Esophagus (tissue), 2 donors: ENCODE results near the gene NLGN1. TPM values are rescaled to one million over a fixed set of nuclear protein-coding genes. Genes with fewer than 3 reads are reported as not detected.

Experiments
- H3K27ac ChIP-seq, 2 donors: one replicate each; pipeline ENCODE4 v1.5.1; 2013; ENCODE audit warnings: low read depth in 2 of 2, mild to moderate bottlenecking in 2 of 2, inconsistent platforms in 1 of 2, low read length in 1 of 2, moderate library complexity in 1 of 2
- H3K27me3 ChIP-seq, 2 donors: one replicate each; pipeline ENCODE4 v1.6.1; 2013; ENCODE audit warnings: low read length in 2 of 2, control low read depth in 1 of 2, mild to moderate bottlenecking in 1 of 2; ENCODE audit not compliant: insufficient read depth in 2 of 2, control insufficient read depth in 1 of 2
- H3K36me3 ChIP-seq, 2 donors: one replicate each; pipeline ENCODE4 v1.6.1; 2013; ENCODE audit warnings: low read length in 1 of 2; ENCODE audit not compliant: control insufficient read depth in 2 of 2, insufficient read depth in 2 of 2
- H3K4me1 ChIP-seq, 2 donors: one replicate each; pipeline ENCODE4 v1.6.1; 2013; ENCODE audit warnings: low read length in 1 of 2; ENCODE audit not compliant: control insufficient read depth in 2 of 2, insufficient read depth in 2 of 2
- H3K4me3 ChIP-seq, 2 donors: one replicate each; pipeline ENCODE4 v1.5.1; 2013; ENCODE audit warnings: low read length in 2 of 2, mild to moderate bottlenecking in 2 of 2, low read depth in 1 of 2, moderate library complexity in 1 of 2
- H3K9me3 ChIP-seq, 2 donors: one replicate each; pipeline ENCODE4 v1.6.1; 2013; ENCODE audit warnings: mild to moderate bottlenecking in 2 of 2, low read depth in 1 of 2, low read length in 1 of 2, moderate library complexity in 1 of 2; ENCODE audit not compliant: control insufficient read depth in 2 of 2, insufficient read depth in 1 of 2
- WGBS, 2 donors: extraction: QIAGEN DNeasy Blood & Tissue Kit; methylation state at CpG; one replicate each; pipeline ENCODE4 v1.1.7; 2013; 5-methylcytosine and 5-hydroxymethylcytosine counted together
- polyA plus RNA-seq, 2 donors: library from polyadenylated mRNA; stranded (reverse); fragments of 200-250 nt; gene quantifications; one replicate each; pipeline ENCODE4 v1.2.3, GENCODE V29; 2013
- donor health status: healthy with polysubstance abuse.
- donor health status: Bipolar disorder and iron deficiency.

NLGN1 gene
- polyA plus RNA-seq, 2 donors = 0.26 to 0.46 TPM

DNA sequence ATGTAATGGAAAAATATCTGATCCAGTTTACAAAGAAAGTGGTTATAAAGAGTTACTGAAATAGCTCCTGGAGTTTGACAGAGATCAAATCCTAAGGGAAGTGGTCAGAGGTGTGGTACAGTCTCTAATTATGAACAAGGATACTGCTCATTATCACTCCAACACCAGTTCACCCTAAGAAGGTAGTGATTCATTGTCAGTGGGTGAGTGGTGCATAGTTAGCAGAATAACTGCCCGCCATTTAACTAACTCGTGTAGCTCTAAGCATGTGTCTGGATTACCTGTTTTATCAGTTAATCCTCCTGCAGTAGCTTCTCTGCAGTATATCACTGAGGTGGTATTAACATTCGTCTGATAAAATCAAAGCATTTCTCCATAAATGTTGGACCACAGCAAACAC, 700.1 kb downstream of the NLGN1 start:
- Histone ChIP-seq H3K4me3 (no peak overlapping the region), H3K27me3 (no peaks in the 10 kb centered on the region), H3K4me1 (no peaks in the 10 kb centered on the region), H3K27ac (no peak overlapping the region), H3K36me3 (no peaks in the 10 kb centered on the region), H3K9me3 (no peaks in the 10 kb centered on the region)
- WGBS, 2 donors = 81 to 90% methylated on average over 3 of the region's 3 CpGs

DNA sequence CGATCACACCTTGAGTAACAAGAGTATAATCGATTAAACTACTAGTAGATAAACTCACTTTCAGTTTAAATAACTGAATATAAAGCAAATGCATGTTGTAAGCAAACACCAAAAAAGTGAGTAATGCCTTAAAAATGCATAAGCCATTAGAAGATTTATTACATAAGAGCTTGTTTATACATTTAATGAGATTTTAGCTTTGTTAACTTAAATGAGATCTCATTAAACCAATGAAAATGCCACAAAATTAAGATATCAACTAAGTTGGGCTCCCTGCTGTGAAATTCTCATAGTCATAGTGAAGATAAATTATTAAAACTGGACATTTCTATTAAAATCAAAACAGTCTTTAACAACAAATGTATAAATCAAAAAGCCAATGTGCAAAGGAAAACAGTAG, 701.2 kb downstream of the NLGN1 start:
- no peaks in the 10 kb centered on the region for H3K9me3 ChIP-seq
- H3K27me3 ChIP-seq = no peaks in the 10 kb centered on the region
- 88 to 90% methylated on average over 2 of the region's 2 CpGs for WGBS, 2 donors
- no peak overlapping the region for H3K4me3 ChIP-seq
- H3K4me1 ChIP-seq = no peaks in the 10 kb centered on the region
- no peaks in the 10 kb centered on the region for H3K36me3 ChIP-seq
- H3K27ac ChIP-seq = no peak overlapping the region

DNA sequence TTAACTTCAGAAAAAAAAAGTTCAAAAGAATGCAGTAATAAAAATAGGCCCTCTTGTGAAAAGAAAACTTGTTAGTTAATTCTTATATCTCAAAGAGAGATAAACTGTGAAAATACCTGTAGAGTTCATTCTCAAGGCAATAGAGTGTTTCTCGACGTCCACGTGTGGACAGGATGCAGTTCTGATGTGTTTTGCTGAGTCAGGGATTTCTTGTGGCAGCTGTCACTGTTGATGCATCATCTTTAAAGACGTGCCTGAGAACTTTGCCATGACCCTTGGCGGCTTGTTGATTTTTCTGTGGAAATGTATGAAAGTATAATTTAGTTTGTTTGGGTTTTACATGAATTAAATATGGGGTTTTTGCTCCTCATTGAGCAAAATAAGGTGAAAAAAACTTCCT, 702.2 kb downstream of the NLGN1 start:
- no peak overlapping the region for H3K27ac ChIP-seq
- no peaks in the 10 kb centered on the region for H3K27me3 ChIP-seq
- no peaks in the 10 kb centered on the region for H3K4me1 ChIP-seq
- H3K4me3 ChIP-seq = no peak overlapping the region
- no peaks in the 10 kb centered on the region for H3K9me3 ChIP-seq
- no peaks in the 10 kb centered on the region for H3K36me3 ChIP-seq
- WGBS, 2 donors = 71 to 79% methylated on average over 5 of the region's 5 CpGs

DNA sequence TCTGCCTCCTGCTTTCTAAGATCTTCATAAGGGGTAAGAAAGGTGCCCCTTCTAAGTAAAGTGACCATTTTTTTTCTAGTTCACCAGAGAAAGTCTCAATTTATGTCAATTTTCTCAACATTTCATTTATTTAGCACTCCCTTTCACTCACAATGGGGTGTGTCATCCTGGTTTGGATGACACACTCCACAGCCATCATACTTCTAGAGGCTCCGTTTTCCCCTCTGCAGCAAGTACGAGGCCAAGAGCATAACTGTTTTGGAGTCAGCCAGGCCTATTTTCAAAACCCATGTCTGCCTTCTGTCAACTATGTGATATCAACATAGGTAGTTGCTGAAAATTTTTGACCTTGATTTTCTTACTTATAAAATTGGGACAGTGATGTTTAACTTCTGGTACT, 703.2 kb downstream of the NLGN1 start:
- H3K4me3 ChIP-seq = no peak overlapping the region
- H3K27ac ChIP-seq = no peak overlapping the region
- no peaks in the 10 kb centered on the region for H3K9me3 ChIP-seq
- no peaks in the 10 kb centered on the region for H3K4me1 ChIP-seq
- no peaks in the 10 kb centered on the region for H3K36me3 ChIP-seq
- 81 to 94% methylated on average over 2 of the region's 2 CpGs for WGBS, 2 donors
- no peaks in the 10 kb centered on the region for H3K27me3 ChIP-seq

DNA sequence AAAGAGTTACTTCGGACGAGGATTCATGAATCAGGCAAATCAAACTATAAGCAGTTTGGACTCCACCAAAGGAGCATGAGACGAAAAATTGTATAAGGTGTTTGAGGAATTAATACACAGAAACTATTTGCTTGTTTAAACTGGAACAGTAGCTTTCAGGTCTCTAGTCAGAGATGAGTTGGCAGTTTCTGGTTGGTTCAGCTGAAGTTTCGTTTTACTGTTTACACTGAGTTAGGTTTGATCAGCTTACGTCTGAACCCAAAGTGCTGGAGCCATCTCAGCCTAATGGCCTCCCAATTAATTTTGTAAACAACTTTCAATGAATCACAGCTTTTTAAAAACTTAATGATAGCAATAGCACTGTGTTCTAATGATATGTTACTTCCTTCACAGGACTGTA, 703.7 kb downstream of the NLGN1 start:
- Histone ChIP-seq H3K27ac (no peak overlapping the region), H3K9me3 (no peaks in the 10 kb centered on the region), H3K4me3 (no peak overlapping the region), H3K36me3 (no peaks in the 10 kb centered on the region), H3K27me3 (no peaks in the 10 kb centered on the region), H3K4me1 (no peaks in the 10 kb centered on the region)
- 70 to 75% methylated on average over 5 of the region's 5 CpGs for WGBS, 2 donors

DNA sequence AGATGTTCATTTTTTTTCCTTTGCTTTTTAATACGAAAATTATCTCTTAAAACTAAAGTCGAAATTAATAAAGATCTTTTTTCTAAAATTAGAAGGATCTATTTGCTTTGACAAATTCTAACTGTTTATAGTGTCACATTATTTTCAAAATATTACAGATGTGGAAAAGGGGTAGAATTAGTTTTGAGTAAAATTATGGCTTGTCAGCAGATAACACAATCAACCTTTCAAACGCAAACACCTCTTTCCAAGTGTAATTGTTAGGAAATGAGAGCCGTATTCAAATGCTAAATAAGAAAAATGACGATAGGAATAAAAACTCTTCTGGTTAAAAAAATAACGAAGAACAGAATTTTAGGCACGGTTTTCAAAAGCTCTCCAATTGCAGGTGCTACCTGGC, 704.7 kb downstream of the NLGN1 start:
- Histone ChIP-seq H3K27me3 (no peaks in the 10 kb centered on the region), H3K36me3 (no peaks in the 10 kb centered on the region), H3K4me3 (no peak overlapping the region), H3K9me3 (no peaks in the 10 kb centered on the region), H3K27ac (no peak overlapping the region), H3K4me1 (no peaks in the 10 kb centered on the region)
- 81 to 88% methylated on average over 7 of the region's 7 CpGs for WGBS, 2 donors

DNA sequence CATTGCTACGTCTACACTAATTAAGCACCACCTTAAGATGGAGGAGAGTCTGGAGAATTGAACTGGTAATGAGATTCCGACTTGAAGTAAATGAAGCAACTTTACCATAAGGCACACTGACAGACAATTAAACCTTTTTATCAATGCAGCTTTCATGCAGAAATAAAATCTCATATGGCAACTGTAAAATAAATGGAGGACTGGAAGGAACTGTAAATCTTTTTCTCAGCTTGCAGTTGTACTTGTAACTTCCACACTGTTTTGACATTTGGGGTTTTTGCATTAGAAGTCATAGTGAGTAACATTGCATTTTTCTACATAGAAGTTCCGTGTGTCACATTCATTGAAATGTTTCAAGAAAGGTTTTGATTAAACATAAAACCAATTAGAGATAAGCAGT, 705.3 kb downstream of the NLGN1 start:
- Histone ChIP-seq H3K9me3 (no peaks in the 10 kb centered on the region), H3K4me1 (no peaks in the 10 kb centered on the region), H3K27me3 (no peaks in the 10 kb centered on the region), H3K36me3 (no peaks in the 10 kb centered on the region), H3K4me3 (no peak overlapping the region), H3K27ac (no peak overlapping the region)
- WGBS, 2 donors = 76 to 87% methylated on average over 3 of the region's 3 CpGs

DNA sequence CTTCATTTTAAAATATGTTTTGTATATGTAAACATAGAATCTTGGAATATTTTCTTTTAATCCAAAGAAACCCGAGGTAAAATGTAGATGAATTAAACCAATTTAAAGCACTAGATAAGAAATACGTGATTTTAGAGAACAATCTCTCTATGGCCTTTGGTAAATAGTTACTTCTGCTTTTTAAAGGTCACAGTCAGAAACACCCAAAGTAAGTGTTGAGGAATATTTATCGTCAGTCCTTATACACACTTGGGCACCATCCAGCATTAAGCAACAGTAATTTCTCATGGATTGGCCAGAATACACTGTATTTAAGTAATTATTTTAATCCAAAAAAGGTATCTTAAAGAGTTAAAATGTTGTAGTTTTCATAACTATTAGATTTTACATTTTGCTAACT, 713.2 kb downstream of the NLGN1 start:
- H3K27me3 ChIP-seq = no peaks in the 10 kb centered on the region
- H3K4me1 ChIP-seq = no peaks in the 10 kb centered on the region
- no peak overlapping the region for H3K4me3 ChIP-seq
- no peak overlapping the region for H3K27ac ChIP-seq
- 71% methylated on average over 3 of the region's 3 CpGs for WGBS, 2 donors
- no peaks in the 10 kb centered on the region for H3K9me3 ChIP-seq
- H3K36me3 ChIP-seq = no peaks in the 10 kb centered on the region

DNA sequence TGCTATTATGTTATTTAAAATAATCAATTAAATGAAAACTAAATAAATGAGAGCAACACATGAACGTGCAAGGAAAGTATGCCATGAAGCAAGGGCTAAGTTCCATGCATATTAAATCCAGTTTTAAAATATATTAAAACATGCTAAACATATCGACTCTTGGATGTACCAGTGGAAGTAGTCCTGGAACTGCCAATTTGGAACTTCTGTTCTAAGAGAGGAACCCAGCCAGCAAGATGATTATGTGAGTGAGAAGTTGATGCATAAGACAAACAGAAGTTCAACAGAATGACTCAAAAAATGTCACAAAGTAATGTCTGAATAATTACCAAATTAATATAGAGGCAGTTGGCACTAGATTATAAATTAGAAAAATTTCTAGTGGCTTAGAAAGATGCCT, 714.2 kb downstream of the NLGN1 start:
- H3K27me3 ChIP-seq = no peaks in the 10 kb centered on the region
- H3K27ac ChIP-seq = no peak overlapping the region
- no peaks in the 10 kb centered on the region for H3K4me1 ChIP-seq
- H3K36me3 ChIP-seq = no peaks in the 10 kb centered on the region
- no peaks in the 10 kb centered on the region for H3K9me3 ChIP-seq
- H3K4me3 ChIP-seq = no peak overlapping the region
- 69 to 73% methylated on average over 2 of the region's 2 CpGs for WGBS, 2 donors

DNA sequence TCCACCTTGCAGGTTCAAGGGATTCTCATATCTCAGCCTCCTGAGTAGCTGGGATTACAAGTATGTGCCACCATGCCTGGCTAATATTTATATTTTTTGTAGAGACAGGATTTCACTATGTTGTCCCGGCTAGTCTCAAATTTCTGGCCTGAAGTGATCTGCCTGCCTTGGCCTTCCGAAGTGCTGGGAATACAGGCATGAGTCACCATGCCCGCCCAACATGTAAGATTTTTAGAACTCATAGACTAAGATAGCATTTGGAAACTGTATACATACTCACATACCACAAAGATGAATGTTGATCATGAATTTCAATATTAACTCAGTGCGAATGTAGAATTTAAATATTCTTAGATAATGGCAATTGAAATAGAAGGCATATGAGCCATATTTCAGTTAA, 718.9 kb downstream of the NLGN1 start:
- 95 to 96% methylated on average over 4 of the region's 4 CpGs for WGBS, 2 donors
- Histone ChIP-seq H3K4me1 (no peaks in the 10 kb centered on the region), H3K27ac (no peak overlapping the region)

More for the DNA sequence above, 718.9 kb downstream of the NLGN1 start:
- no peaks in the 10 kb centered on the region for H3K36me3 ChIP-seq
- no peaks in the 10 kb centered on the region for H3K27me3 ChIP-seq
- H3K9me3 ChIP-seq = no peaks in the 10 kb centered on the region
- H3K4me3 ChIP-seq = no peak overlapping the region
